Activated T-helper 1 cell treated with anti-CD3 and anti-CD28 coated beads, Interleukin-12 subunit alpha, Interleukin-12 subunit beta, Interleukin-2, Interleukin-4 antibody, amounts not matched to agents 30 ng/mL and 10 ng/mL and 1 ng/mL, durations not matched to agents 14 hours and 24 hours and 36 hours (primary cell): Measurements from ENCODE around the gene PLAGL1. TPM values are rescaled to one million over a fixed set of nuclear protein-coding genes. Genes with fewer than 3 reads are reported as not detected.

ENCODE experiments used
- DNase-seq: peaks from one replicate; pipeline ENCODE4 v3.0.0; 2021; ENCODE audit warnings: low spot score
- H3K27ac Mint-ChIP-seq: one replicate; pipeline ENCODE4 v1.8.0; 2021; ENCODE audit warnings: mild to moderate bottlenecking, mixed read lengths
- H3K27me3 Mint-ChIP-seq: one replicate; pipeline ENCODE4 v1.8.0; 2022; ENCODE audit warnings: mild to moderate bottlenecking, moderate library complexity, mixed read lengths; ENCODE audit not compliant: insufficient read depth
- H3K36me3 Mint-ChIP-seq: one replicate; pipeline ENCODE4 v1.8.0; 2021; ENCODE audit warnings: low read depth, mixed read lengths
- H3K4me1 Mint-ChIP-seq: one replicate; pipeline ENCODE4 v1.8.0; 2021; ENCODE audit warnings: low read depth, mixed read lengths
- H3K4me3 Mint-ChIP-seq: one replicate; pipeline ENCODE4 v1.8.0; 2021; ENCODE audit warnings: mild to moderate bottlenecking, moderate library complexity, mixed read lengths
- H3K9me3 Mint-ChIP-seq: one replicate; pipeline ENCODE4 v1.8.0; 2021; ENCODE audit warnings: mixed read lengths
- intact Hi-C: fragments of 100-400 bp; cut with micrococcal nuclease; formaldehyde crosslinking; loops from one replicate; pipeline ENCODE4 v1.15.1; 2024
- total RNA-seq: library from RNA; stranded (reverse); gene quantifications from 2 replicates; pipeline ENCODE4 v1.2.3, GENCODE V29; 2022

Gene PLAGL1
- total RNA-seq, 1 donor from 2014 or later: 13.6 TPM

- Mint-ChIP-seq H3K36me3 (no peaks in the 10 kb centered on the region), H3K27ac (no peak overlapping the region), H3K4me1 (no peaks in the 10 kb centered on the region), H3K9me3 (no peaks in the 10 kb centered on the region), H3K4me3 (no peak overlapping the region), H3K27me3 (peaks cover 14% of the 10 kb centered on the region)
- intact Hi-C loops: no loop called here
- DNase-seq: no peak
These were observed 9.4 kb downstream of the PLAGL1 start for GRCh38 chr6:143998686-143999085.

DNA sequence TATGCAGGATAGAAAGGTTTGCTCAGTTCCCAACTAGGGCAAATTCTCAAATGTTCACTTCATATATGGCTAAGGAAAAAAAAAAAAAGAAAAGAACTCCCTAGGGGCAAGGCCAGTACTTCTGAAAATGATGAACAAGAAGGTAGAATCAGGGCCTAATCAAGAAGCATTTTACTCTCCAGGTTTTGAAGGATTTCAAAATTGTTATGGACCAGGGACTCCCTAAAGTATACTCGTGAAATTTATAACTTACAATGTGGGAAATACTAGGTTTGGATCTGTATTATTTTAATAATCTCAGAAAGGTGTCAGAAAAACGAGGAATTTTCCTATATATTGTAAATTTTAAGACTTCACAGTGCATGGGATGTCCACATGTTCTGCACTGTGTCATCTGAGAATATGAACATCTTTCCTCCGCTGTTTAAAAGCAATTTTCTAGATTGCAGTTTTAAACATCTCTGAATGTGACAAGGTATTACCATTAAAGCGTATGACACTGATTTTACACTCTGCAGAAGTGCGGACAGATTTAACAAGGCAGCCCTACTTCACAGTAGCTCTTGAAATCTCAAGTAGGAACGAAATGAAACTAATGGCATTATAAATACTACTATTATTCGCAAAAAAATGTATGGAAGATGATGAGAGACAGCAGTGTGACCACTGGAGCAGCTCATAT is 14.0 kb downstream of the PLAGL1 start:
- intact Hi-C loops: loop anchor here (5.0 kb wide), 1 partner anchor 52 kb away; no protein-coding TSS in a partner anchor
- Mint-ChIP-seq H3K36me3 (no peaks in the 10 kb centered on the region), H3K27ac (no peak overlapping the region), H3K27me3 (peaks cover 4% of the 10 kb centered on the region), H3K4me3 (no peak overlapping the region), H3K9me3 (no peaks in the 10 kb centered on the region), H3K4me1 (no peaks in the 10 kb centered on the region)
- no peak for DNase-seq

- DNase-seq: no peak
- intact Hi-C loops: loop anchor here (5.0 kb wide), 1 partner anchor 50 kb away; no protein-coding TSS in a partner anchor
- Mint-ChIP-seq H3K27ac (no peak overlapping the region), H3K27me3 (peaks cover 2% of the 10 kb centered on the region), H3K9me3 (no peaks in the 10 kb centered on the region), H3K4me1 (no peaks in the 10 kb centered on the region), H3K36me3 (no peaks in the 10 kb centered on the region), H3K4me3 (no peak overlapping the region)
These were observed 15.8 kb downstream of the PLAGL1 start for GRCh38 chr6:143992285-143992684.

DNA sequence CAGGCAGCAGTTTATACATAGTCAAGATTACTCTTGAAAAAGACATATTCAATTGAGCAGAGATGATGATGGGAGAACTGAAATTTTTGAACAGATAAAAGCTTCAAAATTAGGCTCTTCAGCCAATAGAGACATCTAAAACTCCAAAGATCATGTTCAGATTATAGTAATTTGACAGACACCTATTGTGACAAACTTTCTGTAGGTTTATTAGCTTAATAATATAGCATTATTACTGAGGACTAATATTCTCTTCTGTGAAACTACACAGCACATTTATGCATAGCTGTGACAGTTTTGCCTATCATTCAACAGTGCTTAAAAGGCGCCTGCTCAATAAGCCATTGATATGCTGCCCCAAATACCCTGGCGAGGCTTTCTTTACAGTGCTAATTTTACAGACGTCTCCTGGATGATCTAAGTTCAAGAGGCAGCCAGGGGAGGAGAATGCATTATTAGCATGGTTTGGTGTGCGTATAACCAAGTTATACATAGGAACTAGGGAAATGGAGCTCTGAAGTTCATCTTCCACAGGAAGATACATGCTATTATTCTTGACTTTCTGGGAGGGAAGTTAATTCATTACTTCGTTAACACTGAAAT is 21.5 kb downstream of the PLAGL1 start:
- H3K27me3 Mint-ChIP-seq: no peaks in the 10 kb centered on the region

GRCh38 chr6:143984666-143985065 is 23.4 kb downstream of the PLAGL1 start:
- Mint-ChIP-seq H3K27ac (no peak overlapping the region), H3K36me3 (no peaks in the 10 kb centered on the region), H3K4me1 (no peaks in the 10 kb centered on the region), H3K4me3 (no peak overlapping the region), H3K27me3 (peaks cover 1% of the 10 kb centered on the region), H3K9me3 (no peaks in the 10 kb centered on the region)
- no peak for DNase-seq
- intact Hi-C loops: no loop called here

More for the DNA sequence above, 21.5 kb downstream of the PLAGL1 start:
- H3K4me3 Mint-ChIP-seq: no peak overlapping the region
- H3K27ac Mint-ChIP-seq: no peak overlapping the region
- no peaks in the 10 kb centered on the region for H3K9me3 Mint-ChIP-seq
- no peaks in the 10 kb centered on the region for H3K36me3 Mint-ChIP-seq
- intact Hi-C loops: no loop called here
- H3K4me1 Mint-ChIP-seq: no peaks in the 10 kb centered on the region
- DNase-seq: no peak

DNA sequence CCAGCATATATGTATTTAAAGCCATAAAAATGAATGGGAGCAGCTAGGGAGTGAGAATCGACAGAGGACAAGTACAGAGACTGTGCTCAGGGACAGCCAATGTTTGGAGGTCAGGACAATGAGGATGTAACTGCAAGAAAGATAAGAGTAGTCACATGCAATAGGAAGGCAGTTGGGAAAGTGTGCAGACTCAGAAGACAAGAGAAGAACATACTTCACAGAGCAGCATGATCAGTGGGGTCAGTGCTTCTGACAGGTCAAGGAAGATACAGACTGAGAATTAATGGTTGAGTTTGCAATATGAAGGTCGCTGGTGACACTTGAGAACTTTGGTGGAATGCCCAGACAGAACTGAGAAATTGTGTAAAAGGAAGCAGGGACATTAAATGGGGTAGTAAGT is 25.1 kb downstream of the PLAGL1 start:
- DNase-seq: no peak
- Mint-ChIP-seq H3K4me3 (no peak overlapping the region), H3K27ac (no peak overlapping the region), H3K4me1 (no peaks in the 10 kb centered on the region), H3K27me3 (peaks cover 1% of the 10 kb centered on the region), H3K9me3 (no peaks in the 10 kb centered on the region), H3K36me3 (no peaks in the 10 kb centered on the region)
- intact Hi-C loops: no loop called here

DNA sequence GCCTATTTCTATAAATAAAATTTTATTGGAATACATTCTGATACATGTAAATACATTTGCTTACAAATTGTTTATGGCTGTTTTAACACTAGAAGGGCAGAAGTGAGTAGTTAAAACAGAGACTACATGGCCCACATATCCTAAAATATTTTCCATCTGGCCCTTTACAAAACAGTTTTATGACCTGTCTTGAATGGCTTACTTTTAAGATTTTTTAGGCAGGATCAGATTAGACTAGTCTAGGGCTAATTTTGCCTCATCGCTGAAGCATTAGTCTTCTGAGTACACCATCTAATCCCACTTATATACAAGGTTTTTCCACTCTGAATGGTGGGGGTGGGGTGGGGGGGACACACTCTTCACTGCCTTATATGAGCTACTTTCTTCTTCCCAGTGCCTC is 27.1 kb downstream of the PLAGL1 start:
- H3K9me3 Mint-ChIP-seq: no peaks in the 10 kb centered on the region
- no peaks in the 10 kb centered on the region for H3K4me1 Mint-ChIP-seq
- no peak overlapping the region for H3K4me3 Mint-ChIP-seq
- no peaks in the 10 kb centered on the region for H3K36me3 Mint-ChIP-seq
- intact Hi-C loops: no loop called here
- H3K27me3 Mint-ChIP-seq: peaks cover 1% of the 10 kb centered on the region
- no peak overlapping the region for H3K27ac Mint-ChIP-seq
- DNase-seq: no peak

GRCh38 chr6:143976806-143977349 is 31.2 kb downstream of the PLAGL1 start:
- H3K4me1 Mint-ChIP-seq: no peaks in the 10 kb centered on the region
- no peak overlapping the region for H3K27ac Mint-ChIP-seq
- no peaks in the 10 kb centered on the region for H3K36me3 Mint-ChIP-seq
- peaks cover 1% of the 10 kb centered on the region for H3K27me3 Mint-ChIP-seq
- H3K9me3 Mint-ChIP-seq: no peaks in the 10 kb centered on the region
- intact Hi-C loops: no loop called here
- no peak for DNase-seq
- H3K4me3 Mint-ChIP-seq: no peak overlapping the region

DNA sequence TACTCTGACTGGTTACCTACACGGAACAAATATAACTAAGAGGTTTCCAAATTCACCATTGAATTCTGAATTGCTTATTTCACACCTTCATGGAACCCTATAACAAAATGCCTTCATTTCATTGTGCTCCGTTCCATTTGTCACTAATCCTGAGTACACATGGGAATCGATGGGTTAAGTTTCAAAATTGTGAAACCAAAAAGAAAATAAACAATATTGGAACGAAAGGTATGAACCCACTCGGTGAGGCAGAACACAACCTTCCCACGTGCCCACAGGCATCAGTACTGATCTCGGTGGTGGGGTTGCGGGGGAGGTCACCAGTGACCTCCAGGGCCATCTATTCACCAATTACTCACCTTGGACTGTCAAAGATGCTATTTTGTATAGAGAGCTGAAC is 34.0 kb downstream of the PLAGL1 start:
- Mint-ChIP-seq H3K9me3 (no peaks in the 10 kb centered on the region), H3K4me3 (no peak overlapping the region), H3K36me3 (no peaks in the 10 kb centered on the region), H3K4me1 (no peaks in the 10 kb centered on the region), H3K27ac (no peak overlapping the region), H3K27me3 (no peaks in the 10 kb centered on the region)
- intact Hi-C loops: no loop called here
- no peak for DNase-seq

DNA sequence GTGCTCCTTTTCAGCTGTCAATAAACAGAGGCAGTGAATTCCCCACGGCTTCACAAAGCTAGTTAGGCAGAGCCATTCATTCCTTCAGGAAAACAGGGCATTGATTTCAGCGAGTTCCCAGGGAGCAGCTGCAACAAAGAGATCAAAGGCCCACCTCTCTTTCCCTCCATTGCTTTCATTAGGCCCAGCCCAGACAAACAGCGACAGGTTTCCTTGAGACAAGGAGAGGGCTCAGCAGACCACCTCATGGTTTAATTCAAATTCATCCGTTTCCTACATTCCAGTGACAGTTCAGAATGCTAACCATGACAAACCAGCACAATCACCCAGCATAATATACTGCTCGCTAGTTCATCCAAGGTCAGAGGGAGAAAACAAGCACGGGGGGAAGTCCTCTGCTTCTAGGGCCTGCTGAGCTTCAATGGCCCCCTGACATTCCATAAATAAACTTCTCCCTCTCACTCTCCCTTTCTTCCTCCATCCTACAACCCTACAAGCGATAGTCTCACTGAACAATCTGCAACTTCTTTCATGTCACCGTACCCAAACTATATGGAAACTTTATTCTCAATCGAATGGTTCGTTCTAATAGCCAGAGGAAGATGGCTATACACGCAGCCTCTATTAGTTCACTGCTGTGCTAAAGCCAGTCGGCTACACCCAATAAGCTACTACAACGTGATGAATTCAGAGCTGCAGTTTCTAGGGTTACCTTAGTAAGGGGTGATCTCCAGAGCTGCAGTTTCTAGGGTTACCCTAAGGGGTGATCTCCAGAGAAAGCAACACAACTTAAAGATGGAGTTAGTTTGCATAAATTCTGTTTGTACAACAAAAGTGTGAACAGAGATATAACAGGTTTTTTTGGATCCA is 34.7 kb downstream of the PLAGL1 start:
- H3K27ac Mint-ChIP-seq: no peak overlapping the region
- no peak overlapping the region for H3K4me3 Mint-ChIP-seq
- intact Hi-C loops: no loop called here
- H3K36me3 Mint-ChIP-seq: no peaks in the 10 kb centered on the region
- DNase-seq: no peak
- no peaks in the 10 kb centered on the region for H3K9me3 Mint-ChIP-seq
- no peaks in the 10 kb centered on the region for H3K27me3 Mint-ChIP-seq
- no peaks in the 10 kb centered on the region for H3K4me1 Mint-ChIP-seq

DNA sequence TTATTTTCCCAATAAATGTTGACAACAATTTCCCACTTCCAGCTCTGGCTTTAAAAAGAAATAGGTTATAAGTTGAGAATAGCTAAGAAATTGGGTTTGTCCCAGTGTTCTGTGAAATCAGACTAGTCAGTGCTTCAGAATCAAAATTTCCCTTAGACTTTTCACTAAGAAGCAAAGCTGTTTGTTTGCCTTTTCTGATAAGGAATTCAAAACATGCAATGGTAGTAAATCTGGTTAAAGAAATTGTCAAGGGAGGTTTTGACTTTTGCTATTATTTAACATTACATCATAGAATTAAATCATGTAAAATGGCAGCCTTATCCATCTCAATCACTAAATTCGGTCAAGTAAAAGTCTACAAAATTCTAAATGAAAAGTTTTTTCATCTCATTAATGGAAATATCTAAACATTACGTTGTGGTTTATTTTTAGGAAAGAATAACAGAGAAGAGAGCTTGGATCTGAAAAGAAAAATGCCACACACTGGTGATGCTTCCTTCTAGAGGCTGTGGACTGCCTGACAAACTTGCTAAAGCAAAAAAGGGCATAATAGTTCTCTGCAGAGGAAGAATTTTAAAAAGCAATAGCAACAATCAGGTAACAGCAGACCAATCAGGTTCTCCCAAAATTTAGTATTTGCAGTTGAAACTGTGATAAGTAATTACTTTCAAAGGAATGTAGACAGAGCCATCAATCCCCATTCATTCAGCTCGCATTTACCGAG is 36.4 kb downstream of the PLAGL1 start:
- intact Hi-C loops: no loop called here

DNA sequence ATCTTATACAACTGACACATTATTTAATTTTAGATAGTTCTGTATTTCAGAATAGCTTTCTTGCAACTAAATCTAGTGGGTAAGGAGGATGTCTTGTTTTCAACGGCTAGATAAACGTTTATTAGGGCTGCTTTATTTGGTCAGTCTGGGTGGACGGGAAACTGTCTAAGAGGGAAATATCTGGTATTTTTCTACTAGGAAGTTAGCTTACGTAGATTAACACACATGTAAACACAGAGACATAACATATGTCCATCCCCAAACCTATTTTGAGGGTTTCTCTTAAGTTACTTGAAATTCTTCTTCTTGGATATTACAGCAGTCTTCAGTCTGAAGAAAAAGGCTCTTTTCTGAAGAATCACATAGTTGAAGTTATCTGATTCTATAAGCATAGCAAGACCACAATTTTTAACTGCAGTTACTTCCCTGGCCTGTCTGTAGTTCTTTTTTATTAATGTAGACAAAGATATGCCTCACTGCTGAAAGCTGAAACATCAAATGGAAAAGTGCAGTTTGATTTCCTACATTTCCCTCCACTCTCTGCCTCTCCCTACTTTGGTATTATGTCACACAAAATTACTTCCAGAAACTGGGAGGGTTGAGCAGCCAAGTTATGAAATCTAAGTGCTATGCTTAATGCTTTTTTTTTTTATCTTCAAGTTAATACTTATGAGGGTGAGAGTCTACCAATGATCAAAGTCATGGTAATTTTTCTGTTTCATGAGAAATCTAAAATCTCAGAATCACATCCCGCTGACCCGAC is 37.4 kb downstream of the PLAGL1 start:
- Mint-ChIP-seq H3K27ac (no peak overlapping the region), H3K4me3 (no peak overlapping the region), H3K4me1 (no peaks in the 10 kb centered on the region), H3K9me3 (no peaks in the 10 kb centered on the region), H3K27me3 (no peaks in the 10 kb centered on the region), H3K36me3 (no peaks in the 10 kb centered on the region)
- DNase-seq: no peak
- intact Hi-C loops: no loop called here

More for the DNA sequence above, 36.4 kb downstream of the PLAGL1 start:
- Mint-ChIP-seq H3K9me3 (no peaks in the 10 kb centered on the region), H3K27ac (no peak overlapping the region), H3K4me3 (no peak overlapping the region), H3K27me3 (no peaks in the 10 kb centered on the region), H3K36me3 (no peaks in the 10 kb centered on the region), H3K4me1 (no peaks in the 10 kb centered on the region)
- no peak for DNase-seq
